Adipose tissue (tissue), 3 donors: ENCODE results near the gene AVPR2. TPM values are rescaled to one million over a fixed set of nuclear protein-coding genes. Genes with fewer than 3 reads are reported as not detected.

Source experiments
- H3K27ac ChIP-seq: one replicate; pipeline ENCODE4 v1.5.1; 2013; ENCODE audit warnings: low read depth, low read length
- WGBS, 3 donors: extraction: QIAGEN DNeasy Blood & Tissue Kit; methylation state at CpG; one replicate each; pipeline ENCODE4 v1.1.7; 2013; 5-methylcytosine and 5-hydroxymethylcytosine counted together
- polyA plus RNA-seq, 3 donors: library from polyadenylated mRNA; stranded (reverse); fragments of 200-250 nt; gene quantifications; one replicate each; pipeline ENCODE4 v1.2.3, GENCODE V29; 2013
- donor health status: healthy with polysubstance abuse.
- donor health status: Bipolar disorder and iron deficiency.
- donor health status: healthy.

AVPR2 gene
- polyA plus RNA-seq, 3 donors: 1.3 to 7.1 (median 5.9) TPM

DNA sequence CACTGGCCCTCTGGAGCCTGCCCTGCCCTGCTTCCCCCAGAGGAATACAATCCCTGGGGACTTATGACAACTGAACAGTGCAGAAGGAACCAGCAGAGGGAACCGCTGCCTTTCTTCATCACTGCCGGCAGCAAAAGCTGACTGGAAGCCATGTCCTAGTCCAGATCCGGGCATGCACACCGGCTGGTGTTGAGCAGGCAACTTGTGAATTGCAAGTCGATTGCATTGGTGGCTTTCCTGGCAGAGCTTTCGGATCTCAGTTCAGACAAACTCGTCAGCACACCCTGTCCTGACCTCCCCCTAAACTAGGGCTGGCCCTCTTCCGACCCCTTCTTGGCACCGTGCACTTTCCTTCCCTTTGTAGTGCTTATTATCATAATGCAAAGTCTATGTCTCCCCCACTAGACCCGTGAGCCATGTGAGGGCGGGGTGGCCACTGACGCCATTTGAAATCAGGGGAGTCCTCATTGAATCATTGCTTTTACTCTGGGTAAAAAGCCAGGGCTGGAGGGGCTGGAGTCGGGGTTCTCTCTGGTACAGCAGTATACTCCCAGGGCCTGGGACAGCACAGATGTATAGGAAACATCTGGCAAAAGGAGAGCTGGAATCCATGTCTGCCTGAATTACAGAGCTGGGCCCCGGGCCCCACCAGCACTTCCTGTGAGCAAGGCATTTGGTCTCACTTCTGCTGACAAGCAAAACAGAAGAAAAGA is 19.8 kb downstream of the AVPR2 start:
- 7 to 42% (median 35%) methylated on average over 14 of the region's 14 CpGs for WGBS, 3 donors
- no peak overlapping the region for H3K27ac ChIP-seq

DNA sequence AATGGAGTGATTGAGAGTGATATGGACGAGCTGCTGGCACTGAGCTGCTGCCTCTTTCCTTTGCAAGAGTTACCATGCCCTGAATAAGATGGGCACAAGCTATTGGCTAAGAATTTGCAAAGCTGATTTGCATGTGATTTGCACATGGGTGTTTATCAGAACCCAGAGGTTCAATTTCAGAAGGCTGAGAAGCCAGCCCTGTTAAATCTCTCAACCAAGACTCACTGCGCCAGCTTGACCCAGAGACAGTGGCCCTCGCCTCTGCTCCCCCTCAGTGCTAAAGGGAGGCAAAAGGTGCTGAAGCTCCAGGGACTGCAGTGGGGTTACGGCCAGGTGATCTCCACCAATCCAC is 20.9 kb downstream of the AVPR2 start:
- H3K27ac ChIP-seq: no peak overlapping the region
- 49 to 80% (median 75%) methylated on average over 4 of the region's 4 CpGs for WGBS, 3 donors

DNA sequence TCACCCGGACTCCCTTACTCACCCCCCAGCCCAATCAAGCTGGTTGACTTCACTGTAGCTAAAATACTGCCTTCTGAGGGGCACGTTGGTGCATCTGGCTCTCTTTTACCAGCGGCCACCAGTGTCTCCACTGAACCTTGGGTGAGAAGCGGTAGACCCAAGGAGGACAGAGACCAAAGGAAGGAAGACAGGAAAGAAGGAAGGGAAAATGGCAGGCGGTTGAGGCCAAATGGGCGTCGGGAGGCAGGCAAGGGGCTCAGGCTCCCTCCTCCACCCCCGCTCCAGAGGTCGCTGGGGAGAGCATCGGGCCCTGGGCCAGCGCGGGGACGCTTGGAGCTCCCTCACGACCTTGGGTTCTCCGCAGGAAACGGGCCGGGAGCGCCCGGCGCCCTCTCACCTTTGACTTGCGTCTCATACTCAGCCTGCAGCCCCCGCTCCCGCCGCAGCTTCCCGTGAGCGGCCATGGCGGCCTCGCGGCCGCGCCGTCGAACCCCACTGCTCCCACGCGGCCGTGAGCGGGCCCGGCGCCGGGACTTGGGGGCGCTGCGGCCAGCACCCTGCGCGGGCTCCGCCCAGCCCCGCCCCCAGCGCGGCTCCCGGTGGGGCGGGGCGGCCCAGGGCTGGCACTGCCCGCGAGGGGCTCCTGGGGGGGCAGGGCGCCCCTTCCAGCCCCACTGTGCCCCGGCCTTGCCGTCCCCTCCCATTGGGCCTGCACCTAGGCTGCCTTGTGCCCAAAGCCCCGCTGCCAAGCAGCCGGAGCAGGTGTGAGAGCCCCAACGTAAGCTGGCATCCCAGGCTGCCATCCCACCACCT is 21.5 kb downstream of the AVPR2 start, which contains the start of gene ARHGAP4:
Gene ARHGAP4 (minus strand): TSS at position 526 of the 813 bp plus-strand sequence. CDS start 62 bp downstream, at position 464.
- H3K27ac ChIP-seq: peak within 1 kb of the TSS; percentile 43
- 10 to 31% (median 16%) methylated on average over 35 to 53 of the region's 59 CpGs for WGBS, 3 donors

DNA sequence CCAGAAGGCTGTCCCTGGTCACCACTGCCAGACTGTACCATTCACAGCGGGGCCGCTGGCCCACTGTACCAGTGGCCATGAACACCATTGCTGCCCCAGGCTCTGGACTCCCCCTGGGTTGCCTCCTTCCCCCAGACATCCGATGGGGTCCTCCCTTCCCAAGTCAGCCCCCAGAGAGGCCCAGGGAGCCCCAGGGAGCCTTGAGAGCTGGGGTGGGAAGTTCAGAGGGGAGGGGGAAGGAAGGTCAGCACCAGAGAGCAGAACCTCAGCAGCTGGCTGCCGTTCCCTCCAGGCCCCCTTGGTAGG is 22.0 kb downstream of the AVPR2 start:
- WGBS, 3 donors: 13 to 48% (median 13%) methylated on average over 3 to 4 of the region's 4 CpGs

DNA sequence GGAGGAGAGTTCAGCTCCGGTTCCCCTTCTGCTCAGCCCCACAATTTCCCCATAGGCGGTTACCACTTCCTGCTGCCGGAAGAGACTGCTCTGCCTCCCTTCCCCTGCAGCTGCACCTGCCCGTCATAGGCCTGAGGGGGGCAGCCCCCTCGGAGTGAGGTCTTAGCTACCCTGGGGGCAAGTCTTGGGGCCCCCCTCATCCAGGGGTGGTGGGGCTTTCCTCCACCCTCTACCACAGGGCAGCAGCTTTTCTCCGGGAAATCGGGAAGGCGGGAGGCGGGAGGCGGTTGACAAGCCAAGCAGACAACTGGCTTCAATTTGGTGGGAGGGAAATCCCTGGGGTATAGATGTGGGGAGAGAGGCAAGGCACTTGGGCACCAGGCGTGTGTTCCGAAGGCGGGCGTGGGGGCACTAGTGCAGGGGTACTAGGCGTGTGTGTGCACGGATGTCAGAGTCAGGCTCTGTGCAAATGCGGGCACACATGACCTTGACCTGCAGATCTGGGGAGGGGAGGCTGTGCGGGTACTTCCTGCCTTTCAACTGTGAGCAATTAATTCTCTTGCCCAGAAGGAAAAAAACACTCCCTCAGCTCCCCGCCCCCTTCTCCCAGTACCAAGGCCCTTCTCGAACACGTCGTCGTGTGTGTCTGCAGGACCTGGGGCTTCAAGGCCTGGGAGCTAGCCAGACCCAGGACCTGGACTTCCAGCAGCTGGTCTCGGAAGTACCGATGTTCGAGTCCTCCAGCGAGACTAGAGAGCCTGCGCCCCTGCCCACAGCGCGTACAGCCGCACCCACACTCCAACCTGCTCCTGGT is 22.6 kb downstream of the AVPR2 start:
- WGBS, 3 donors: 3 to 28% (median 22%) methylated on average over 17 to 31 of the region's 31 CpGs

More for the DNA sequence above, 22.0 kb downstream of the AVPR2 start:
- peak overlapping the region; percentile 28 for H3K27ac ChIP-seq

DNA sequence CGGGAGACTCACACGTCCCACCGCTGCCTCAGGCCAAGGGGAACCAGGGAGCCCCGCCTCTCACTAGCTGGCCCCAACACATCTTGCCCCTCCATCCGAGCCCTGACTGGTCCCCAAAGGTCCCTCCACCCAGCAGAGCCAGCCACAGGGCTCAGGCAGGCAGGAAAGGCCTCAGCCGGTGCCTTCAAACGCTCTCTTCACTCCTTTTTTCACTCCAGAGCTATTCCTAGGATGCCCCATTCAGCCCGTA is 23.1 kb downstream of the AVPR2 start:
- peak overlapping the region; percentile 49 for H3K27ac ChIP-seq
- WGBS, 3 donors: 0 to 10% (median 2%) methylated on average over 7 to 8 of the region's 8 CpGs

More for the DNA sequence above, 22.6 kb downstream of the AVPR2 start:
- H3K27ac ChIP-seq: peak overlapping the region; percentile 43

DNA sequence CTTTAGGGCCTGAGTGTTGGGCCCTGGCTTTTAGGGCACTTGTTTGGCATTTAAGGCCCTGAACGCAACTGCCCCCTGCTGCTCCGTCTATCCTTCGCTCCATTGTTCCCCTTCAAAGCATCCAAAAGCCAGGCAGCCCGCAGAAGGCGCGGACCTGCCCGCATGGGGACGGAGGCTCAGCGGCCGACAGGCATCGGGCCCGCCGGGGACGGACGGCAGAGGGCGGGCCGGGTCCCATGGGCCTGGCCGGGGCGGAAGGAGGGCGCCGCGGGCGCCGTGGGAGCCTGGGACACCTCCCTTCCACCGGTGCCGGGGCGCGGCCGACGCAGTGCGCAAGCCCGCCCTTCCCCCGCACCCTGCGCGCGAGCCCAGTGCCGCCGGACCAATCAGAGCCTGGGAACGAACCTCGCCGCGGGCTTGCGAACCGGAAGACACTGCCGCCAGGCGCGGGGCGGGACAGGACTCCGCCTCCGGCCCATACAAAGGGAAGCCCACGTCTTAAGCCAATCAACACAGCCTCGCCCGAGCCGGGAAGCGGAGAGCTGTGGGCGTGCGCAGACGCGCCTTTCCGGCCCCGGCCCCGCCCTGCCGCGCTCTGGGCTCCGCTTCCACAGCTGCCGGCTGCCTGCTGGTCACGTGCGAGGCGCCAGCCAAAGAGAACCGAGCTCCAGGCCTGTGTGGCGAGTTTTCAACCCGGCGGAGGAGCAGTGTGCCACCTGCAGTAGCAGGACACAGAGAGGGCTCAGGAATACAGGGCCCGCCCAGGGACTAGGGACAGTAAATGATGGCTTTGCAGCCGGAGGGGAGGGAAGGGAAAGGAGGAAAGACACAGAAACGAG is 23.7 kb downstream of the AVPR2 start:
- 0 to 11% (median 0%) methylated on average over 24 to 76 of the region's 76 CpGs for WGBS, 3 donors
- H3K27ac ChIP-seq: peak overlapping the region; percentile 49

DNA sequence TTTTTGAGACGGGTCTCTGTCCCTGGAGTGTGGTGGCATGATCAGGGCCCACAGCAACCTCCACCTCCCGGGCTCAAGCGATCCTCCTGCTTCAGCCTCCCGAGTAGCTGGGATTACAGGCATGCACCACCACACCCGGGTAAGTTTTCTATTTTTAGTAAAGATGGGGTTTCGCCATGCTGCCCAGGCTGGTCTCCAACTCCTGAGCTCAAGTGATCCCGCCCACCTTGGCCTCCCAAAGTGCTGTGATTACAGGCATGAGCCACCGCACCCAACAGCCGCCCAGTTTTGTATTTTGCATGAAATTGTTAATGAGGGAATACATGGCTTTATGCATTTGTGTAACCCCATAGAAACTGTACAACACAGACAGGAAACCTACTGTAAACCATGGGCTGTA is 24.4 kb downstream of the AVPR2 start:
- 34 to 60% (median 42%) methylated on average over 5 to 9 of the region's 9 CpGs for WGBS, 3 donors
- H3K27ac ChIP-seq: no peak overlapping the region

DNA sequence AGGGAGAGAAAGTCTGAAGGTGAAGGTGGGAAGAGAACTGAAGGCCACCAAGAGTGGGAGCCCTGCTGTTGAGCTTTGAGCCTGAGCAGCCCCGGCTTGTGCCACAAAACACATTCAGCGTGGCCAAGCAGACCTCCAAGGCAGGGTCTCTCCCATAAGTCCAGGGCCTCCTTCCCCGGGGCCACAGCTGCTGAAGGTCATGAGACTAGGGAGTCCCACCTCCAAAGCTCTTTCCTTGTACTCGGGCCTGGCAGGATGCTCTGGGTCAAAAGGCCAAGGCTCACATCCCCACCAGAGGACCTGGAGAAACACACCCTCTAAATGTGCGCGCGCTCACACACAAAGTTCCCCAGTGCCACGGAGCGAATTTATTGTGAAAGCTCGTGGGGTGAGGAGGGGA is 25.1 kb downstream of the AVPR2 start:
- WGBS, 3 donors: 73 to 88% (median 80%) methylated on average over 9 to 10 of the region's 10 CpGs
- H3K27ac ChIP-seq: no peak overlapping the region

DNA sequence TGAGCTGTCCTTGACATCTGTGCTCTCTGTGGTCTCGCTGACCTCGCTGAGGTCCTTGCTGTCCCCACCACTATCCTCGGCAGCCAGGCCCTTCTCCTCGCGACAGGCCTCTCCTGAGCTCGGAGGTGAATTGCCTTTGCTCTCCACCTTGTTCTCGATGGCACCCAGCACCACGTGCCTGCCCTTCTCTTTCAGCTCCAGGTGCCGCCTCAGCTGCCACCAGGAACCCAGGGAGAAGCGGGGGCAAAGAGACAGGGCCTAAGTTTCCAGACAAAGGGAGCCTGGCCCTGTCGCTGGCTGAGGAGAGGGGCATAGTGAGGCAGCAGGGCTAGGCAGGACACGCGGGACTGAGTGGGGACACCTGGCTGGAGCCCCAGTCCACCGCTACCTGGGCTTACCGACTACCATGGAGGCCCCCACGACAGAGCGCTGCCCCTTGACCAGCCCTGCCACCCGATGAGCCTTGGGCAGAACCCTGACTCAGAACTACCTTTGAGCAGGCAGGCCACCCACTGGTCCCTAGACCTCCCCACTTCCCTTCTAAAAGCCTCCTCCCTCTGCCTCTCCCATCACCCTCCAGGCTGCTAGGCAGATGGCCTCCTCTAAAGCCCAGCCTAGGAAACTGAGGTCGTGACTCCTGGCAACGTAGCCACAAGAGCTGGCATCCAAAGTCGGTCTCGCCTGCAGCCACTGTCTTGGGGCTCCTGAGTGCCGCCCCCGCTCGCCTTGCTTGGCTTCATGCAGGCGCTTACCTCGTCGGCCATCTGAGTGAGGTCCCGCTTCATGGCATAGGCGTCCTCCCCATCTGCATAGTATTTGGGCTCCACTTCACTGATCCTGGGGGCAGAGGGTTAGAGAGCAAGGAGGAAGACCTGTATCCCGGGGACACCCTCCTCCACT is 25.8 kb downstream of the AVPR2 start:
- 88 to 91% (median 89%) methylated on average over 16 to 31 of the region's 31 CpGs for WGBS, 3 donors
- no peak overlapping the region for H3K27ac ChIP-seq

DNA sequence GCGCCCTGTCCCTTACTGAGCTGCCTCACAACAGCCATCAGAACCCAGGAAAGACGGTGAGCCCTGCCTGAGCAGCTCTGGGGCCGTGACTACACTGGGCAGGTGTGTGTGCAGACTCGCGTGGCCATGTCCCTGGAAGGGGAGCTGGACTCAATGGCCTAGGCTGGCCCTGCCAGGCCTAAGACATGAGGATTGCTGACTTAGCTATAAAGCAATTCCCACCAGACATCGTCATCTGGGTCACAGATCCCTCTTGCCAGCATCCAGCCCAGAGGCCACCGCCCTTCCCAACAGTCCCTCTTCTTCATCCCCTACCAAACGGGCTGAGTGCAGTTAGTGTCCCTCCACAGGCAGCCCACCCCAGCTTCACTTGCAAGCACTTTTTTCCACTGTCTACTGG is 26.7 kb downstream of the AVPR2 start:
- H3K27ac ChIP-seq: no peak overlapping the region
- 87 to 90% (median 87%) methylated on average over 5 to 8 of the region's 8 CpGs for WGBS, 3 donors

DNA sequence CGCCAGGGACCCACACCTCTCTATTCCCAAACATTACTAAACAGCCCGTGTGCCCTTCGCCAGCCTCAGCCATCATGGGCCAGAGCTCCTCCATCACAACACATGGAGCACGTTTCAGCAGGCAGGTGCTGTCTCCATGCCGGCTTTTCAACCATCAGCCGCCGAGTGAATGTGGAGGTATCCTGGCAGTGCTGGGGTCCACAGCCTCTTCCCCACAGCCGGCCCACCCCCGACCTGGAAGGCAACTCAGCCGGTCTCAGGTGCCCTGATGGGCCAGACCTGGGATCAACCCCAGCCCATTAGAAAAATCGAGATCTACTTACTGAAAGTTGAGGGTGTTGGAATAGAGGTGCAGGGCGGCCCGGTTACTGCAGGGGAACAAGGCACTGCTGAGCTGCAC is 27.3 kb downstream of the AVPR2 start:
- WGBS, 3 donors: 91 to 95% (median 92%) methylated on average over 11 to 13 of the region's 13 CpGs
- H3K27ac ChIP-seq: no peak overlapping the region

DNA sequence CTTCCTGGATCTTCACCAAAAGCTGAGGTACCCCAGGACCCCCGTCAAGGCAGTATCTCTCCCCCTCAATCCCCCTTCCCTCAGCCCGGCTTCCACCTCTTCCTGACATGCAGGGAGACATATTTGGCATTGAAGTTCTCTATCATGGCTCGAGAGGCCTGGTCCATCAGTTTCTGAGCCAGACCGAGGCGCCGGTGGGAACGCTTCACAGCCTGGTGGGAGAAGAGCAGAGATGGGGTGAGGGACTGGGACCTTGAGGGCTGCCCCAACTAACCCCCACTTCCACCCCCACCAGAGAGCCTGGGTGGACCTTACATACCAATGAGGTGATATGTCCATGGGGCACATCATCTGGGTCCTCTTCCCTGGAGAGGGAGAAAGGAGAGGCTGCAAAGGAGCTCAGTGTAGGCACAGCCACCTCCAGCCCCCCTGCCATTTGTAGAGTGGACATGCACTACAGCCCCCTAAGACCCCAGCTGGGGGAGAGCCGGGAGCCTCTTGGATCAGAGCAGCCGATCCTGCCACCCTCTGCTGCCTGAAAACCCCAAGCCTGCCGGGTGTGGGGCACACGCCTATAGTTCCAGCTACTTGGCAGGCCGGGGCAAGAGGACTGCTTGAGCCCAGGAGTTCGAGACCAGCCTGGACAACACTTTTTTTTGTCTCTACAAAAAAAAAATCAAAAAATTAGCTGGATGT is 27.9 kb downstream of the AVPR2 start:
- 90 to 92% (median 91%) methylated on average over 12 to 13 of the region's 13 CpGs for WGBS, 3 donors
- no peak overlapping the region for H3K27ac ChIP-seq

DNA sequence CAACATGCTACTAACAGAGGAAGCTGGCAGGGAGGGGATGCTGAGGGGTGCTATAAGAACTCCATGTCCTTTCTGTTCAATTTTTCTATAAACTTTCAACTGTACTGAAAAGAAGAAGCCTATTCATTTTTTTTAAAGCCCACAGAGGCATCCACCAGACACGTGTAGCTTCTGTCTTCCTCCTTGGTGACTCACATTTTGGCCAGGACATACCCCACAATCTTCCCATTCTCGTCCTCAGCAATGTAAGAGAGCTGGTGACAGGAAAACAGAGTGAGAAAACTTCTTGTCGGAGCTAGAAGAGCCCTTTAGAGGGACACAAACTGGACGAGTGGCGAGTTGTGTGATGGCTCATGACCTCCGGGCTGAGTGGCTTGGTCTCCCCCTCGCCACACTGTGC is 29.3 kb downstream of the AVPR2 start:
- WGBS, 3 donors: 32 to 44% (median 33%) methylated on average over 7 of the region's 7 CpGs

DNA sequence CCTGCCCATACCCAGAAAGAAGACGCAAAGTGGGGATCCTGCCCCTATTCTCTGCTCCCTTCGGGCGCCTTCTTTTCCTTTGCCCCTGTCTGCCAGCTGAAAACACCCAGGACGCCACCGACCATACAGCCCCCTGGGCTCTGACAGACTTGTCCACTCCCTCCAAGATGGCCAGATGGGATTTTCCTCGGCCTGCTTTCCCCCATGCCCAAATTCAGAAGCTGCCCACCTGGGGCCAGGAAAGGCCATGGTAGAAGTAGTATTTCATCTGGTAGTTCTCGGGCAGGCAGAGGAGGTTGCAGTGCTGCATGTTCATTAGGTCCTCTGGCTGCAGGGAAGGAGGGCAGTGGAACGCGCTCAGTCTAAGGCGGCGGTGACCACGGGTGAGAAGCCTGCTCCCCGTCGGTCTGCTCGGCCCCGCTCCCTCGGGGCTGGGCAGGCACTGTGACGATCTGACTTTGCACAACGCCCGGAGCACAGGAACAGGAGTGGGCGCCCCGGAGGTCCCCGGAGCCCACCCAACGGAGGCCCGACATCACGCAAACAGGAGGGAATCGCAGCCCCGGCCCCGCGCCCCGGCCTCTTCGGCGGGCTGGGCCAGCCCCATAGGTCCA is 29.8 kb downstream of the AVPR2 start:
- 4 to 23% (median 7%) methylated on average over 17 to 33 of the region's 33 CpGs for WGBS, 3 donors
- no peak overlapping the region for H3K27ac ChIP-seq

More for the DNA sequence above, 29.3 kb downstream of the AVPR2 start:
- no peak overlapping the region for H3K27ac ChIP-seq

DNA sequence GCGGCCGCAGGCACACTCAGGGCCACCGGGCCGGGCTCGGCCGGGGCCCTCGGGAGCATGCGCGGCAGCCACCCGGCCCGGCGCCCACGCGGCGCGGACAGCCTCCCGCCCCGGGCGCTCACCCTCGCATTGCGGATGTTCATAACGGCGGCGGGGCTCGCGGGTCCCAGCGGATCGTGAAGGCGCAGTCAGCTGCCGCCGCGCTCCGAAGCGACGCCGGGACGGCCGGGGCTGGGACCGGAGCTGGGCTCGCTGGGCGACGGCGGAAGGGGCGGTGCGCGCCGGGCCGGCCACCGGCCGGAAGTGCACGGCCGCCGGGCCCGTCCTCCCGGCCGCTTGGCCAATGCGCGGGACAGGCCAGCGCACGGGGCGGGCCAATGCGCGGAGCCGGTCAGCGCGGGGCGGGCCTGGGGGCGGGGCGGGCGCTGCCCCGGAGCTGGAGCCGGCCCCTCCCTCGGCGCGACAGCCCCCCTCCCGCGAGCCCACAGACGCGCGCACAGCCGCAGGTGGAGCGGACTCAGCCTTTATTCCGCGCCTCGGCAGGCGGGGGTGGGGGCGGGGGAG is 30.4 kb downstream of the AVPR2 start, which contains the start of gene NAA10:
Gene NAA10 (minus strand): TSS at position 276 of the 564 bp plus-strand sequence. CDS start 133 bp downstream, at position 143.
- no peak within 1 kb of the TSS for H3K27ac ChIP-seq
- 0 to 11% (median 0%) methylated on average over 7 to 81 of the region's 87 CpGs for WGBS, 3 donors
